NCI-H1694 (cell line): ENCODE data around the gene NIT2.
A peak's percentile ranks its signal among the peaks of the same experiment; 100 is the strongest.
"Not testable (repeated sequence)": the region's sequence is repeated elsewhere in the genome, so short reads cannot be mapped to it uniquely, and the experiment has no call there.

Experiments used
- DNase-seq: peaks from one replicate; lab custom pipeline; 2025; lab: John Stamatoyannopoulos, UW

Gene NIT2

GRCh38 chr3:100334488-100335351 lies at the start of gene NIT2:
TSS of gene NIT2 (plus strand) at chr3:100334757. CDS start at chr3:100334792, 35 bp downstream.
- peak; percentile 19 for DNase-seq

- no peak for DNase-seq
These were observed 46.2 kb upstream of the NIT2 start for GRCh38 chr3:100288288-100288894.

GRCh38 chr3:100289339-100289738 lies 45.2 kb upstream of the NIT2 start:
- DNase-seq, result no peak

GRCh38 chr3:100295089-100295488 lies 39.5 kb upstream of the NIT2 start:
- DNase-seq, result no peak

GRCh38 chr3:100297784-100298183 lies 36.8 kb upstream of the NIT2 start:
- DNase-seq, result no peak

GRCh38 chr3:100299016-100299415 lies 35.5 kb upstream of the NIT2 start:
- DNase-seq, result no peak

GRCh38 chr3:100306695-100307094 lies 27.9 kb upstream of the NIT2 start:
- DNase-seq, result no peak

- DNase-seq, result no peak
These were observed 24.1 kb upstream of the NIT2 start for GRCh38 chr3:100310355-100310965.

- DNase-seq, result no peak
These were observed 23.5 kb upstream of the NIT2 start for GRCh38 chr3:100311011-100311410.

- peak; percentile 67 for DNase-seq
These were observed 17.9 kb upstream of the NIT2 start for GRCh38 chr3:100316641-100317069.

- DNase-seq, result no peak
These were observed 16.6 kb upstream of the NIT2 start for GRCh38 chr3:100317912-100318311.

GRCh38 chr3:100319951-100320350 lies 14.6 kb upstream of the NIT2 start:
- DNase-seq, result no peak

GRCh38 chr3:100324044-100324443 lies 10.5 kb upstream of the NIT2 start:
- DNase-seq, result no peak

- DNase-seq, result no peak
These were observed 8.7 kb upstream of the NIT2 start for GRCh38 chr3:100325827-100326226.

- DNase-seq, result not testable (repeated sequence)
These were observed 7.2 kb upstream of the NIT2 start for GRCh38 chr3:100327377-100327776.

GRCh38 chr3:100329800-100330489 lies 4.6 kb upstream of the NIT2 start:
- no peak for DNase-seq

GRCh38 chr3:100330651-100331050 lies 3.9 kb upstream of the NIT2 start:
- DNase-seq, result no peak

- DNase-seq, result no peak
These were observed 2.9 kb upstream of the NIT2 start for GRCh38 chr3:100331660-100332059.

- no peak for DNase-seq
These were observed 1.5 kb upstream of the NIT2 start for GRCh38 chr3:100333051-100333450.

GRCh38 chr3:100333970-100334487 lies 528 bp upstream of the NIT2 start:
- DNase-seq, result no peak

- DNase-seq, result no peak
These were observed 877 bp downstream of the NIT2 start for GRCh38 chr3:100335434-100335833.

- not testable (repeated sequence) for DNase-seq
These were observed 1.7 kb downstream of the NIT2 start for GRCh38 chr3:100336229-100336628.
